COLO668 (cell line): ENCODE data around the gene WDR4.
"Not testable (repeated sequence)": the region's sequence is repeated elsewhere in the genome, so short reads cannot be mapped to it uniquely, and the experiment has no call there.

Source experiments
- DNase-seq: peaks from one replicate; lab custom pipeline; 2025; ENCODE audit not compliant: unreplicated experiment; lab: John Stamatoyannopoulos, UW

WDR4 gene

DNA sequence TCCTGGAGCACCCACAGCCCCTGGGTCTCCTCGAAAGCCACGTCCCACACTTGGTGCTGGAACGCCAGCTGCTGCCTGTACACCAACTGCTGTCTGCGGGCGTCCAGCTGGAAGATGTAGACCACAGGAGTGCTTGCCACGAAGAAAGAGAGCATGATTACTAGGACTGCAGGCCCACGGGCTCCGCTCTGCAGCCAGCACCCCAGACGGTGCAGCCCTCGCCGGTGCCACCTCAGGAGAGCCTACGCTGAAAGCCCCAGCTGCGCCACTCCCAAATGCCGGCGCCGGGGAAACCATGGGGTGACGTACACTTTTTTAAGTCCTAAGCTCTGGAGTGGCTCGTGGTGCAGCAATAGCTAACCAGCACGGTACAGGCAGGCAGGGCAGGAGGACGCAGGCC lies 25.7 kb downstream of the WDR4 start:
- DNase-seq: no peak

GRCh38 chr21:42852925-42853570 lies 26.3 kb downstream of the WDR4 start:
- no peak for DNase-seq

DNA sequence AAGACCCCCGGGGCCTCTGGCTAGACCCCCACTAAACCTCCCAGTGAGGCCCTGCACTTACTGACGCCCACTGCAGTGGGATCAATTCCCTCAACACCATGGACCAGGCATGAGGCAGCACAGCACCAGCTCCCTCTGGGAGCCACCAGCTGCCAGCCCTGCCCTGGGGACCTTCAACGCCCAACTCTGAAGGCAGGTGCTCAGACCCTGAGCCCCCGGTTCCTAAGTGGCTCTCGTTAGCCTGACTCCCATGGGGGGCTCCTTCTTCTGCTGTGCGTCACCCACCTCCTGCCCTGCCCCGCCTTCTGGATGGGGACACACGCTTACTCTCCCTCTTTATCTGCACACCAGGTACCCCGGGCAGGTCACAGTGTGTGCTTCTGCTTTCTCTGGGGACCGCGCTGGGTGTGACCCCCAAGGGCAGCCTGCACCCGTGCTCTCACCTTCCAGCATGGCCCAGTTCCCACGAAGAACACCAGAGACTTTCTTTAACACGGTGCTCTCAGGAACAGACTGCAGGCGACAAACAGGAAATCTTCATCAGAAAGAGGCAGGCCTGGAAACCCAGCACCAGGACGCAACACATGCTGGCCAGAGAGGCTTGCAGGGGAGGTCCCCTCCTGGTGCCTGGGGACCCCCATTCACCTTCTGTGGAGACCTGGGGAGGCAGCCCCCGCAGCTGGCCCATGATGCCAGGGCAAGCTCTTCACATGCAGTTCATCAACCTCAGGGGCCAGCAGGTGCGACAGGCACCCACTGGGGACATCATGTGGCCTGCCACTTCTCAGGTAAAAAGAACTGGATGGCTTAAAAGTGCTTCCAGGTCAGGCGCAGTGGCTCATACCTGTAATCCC lies 27.3 kb downstream of the WDR4 start:
- no peak for DNase-seq

- peak; percentile 36 for DNase-seq
These were observed 28.4 kb downstream of the WDR4 start for GRCh38 chr21:42850866-42851391.

DNA sequence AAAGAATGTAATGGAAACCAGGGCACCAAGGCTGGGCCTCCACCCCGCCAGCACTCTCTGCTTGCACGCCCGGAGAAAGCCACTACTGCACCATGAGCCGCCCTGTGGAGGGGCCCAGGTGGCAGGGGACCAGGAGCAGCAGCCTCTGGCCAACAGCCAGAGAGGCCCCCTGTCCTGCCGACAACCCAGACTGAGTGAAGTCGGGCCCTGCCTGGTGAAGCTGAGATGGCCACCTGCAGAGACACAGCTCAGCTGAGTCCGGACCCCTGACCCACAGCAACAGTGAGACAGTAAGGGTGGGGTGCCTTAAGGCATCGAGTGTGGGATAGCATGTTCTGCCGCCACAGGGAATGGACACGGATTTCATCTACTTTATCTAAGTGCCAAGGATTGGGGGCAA lies 28.9 kb downstream of the WDR4 start:
- DNase-seq: no peak

- no peak for DNase-seq
These were observed 29.5 kb downstream of the WDR4 start for GRCh38 chr21:42849759-42850412.

DNA sequence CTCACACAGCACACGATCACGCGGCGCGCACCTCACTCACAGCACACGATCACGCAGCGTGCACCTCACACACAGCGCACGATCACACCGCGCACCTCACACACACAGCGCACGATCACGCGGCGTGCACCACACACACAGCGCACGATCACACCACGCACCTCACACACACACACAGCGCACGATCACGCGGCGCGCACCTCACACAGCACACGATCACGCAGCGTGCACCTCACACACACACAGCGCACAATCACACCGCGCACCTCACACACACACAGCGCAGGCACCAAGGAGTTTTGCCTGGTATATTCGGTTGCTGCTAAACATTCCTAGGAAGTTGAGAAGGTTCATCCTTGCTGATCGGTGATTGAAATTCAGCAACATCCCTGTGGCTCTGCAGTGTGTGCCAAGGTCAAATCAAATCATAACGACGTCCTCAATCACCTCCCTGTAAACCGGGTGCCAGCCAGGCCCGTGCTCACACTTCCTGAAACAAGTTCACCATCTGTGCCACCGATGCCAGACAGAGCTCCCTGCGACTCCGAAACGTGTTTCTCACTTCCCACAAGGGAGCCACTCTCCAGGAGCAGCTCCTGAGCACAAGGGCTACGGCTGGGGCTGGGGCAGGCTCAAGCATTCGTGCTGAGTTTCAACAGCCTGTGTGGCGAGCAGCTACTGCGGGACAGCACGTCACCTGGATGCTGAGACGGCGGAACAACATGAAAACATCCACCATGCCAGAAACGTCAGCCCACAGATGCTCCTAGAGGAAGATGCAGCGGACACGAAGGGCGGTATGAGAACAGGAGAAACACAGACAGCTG lies 30.2 kb downstream of the WDR4 start:
- no peak for DNase-seq

GRCh38 chr21:42848144-42848931 lies 31.0 kb downstream of the WDR4 start:
- not testable (repeated sequence) for DNase-seq

- no peak for DNase-seq
These were observed 31.6 kb downstream of the WDR4 start for GRCh38 chr21:42847726-42848125.

- no peak for DNase-seq
These were observed 32.2 kb downstream of the WDR4 start for GRCh38 chr21:42847051-42847707.

- no peak for DNase-seq
These were observed 33.1 kb downstream of the WDR4 start for GRCh38 chr21:42846221-42846620.

- DNase-seq: no peak
These were observed 33.9 kb downstream of the WDR4 start for GRCh38 chr21:42845296-42845965.

DNA sequence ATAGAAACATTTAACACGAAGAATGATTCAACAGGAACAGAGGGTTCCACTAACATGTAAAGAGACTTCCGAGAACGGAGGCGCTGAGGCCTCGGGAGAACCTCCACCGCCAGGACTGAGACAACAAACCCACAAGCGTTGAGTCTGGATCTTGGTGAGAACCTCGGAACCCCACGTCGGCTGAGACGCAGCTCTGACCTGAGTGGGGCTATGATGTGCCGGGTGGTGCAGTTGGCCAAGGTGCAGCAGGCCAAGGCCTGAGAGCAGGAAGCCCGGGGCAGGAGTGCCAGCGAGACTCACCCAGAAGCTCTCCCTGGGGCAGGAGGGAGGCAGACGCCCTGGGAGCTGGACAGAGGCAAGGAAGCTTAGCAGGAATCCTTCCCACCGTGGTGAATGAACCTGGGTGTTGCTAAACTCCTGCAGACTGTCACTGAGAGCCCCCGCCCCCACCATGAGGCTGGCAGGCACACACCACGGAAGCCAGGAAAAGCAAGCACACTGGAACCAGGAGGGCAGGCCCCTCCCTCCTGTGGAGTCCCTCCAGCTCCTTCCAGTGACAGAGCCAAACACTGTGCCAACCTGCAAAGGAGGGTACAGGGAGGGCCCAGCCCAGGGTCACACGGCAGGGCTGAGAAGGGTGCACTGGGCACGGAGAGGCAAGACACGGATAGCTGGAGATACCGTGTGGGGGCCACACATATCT lies 34.8 kb downstream of the WDR4 start:
- DNase-seq: no peak

DNA sequence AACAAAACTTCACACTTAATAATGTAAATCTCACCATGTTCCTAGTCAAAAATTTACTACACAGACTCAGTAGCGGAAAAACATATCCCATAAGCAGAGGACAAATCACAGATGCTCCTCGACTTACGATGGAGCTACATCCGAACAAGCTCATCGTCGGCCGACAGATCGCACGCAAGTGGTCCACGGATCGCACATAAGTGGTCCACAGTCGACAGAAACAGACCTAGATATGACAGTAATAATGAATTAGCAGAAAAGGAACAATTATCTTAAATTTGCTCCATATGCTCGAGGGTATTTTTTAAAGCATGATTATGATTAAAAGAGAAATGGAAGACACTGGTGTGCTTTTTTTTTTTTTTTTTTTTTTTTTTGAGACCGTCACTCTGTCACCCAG lies 36.3 kb downstream of the WDR4 start:
- DNase-seq: no peak

DNA sequence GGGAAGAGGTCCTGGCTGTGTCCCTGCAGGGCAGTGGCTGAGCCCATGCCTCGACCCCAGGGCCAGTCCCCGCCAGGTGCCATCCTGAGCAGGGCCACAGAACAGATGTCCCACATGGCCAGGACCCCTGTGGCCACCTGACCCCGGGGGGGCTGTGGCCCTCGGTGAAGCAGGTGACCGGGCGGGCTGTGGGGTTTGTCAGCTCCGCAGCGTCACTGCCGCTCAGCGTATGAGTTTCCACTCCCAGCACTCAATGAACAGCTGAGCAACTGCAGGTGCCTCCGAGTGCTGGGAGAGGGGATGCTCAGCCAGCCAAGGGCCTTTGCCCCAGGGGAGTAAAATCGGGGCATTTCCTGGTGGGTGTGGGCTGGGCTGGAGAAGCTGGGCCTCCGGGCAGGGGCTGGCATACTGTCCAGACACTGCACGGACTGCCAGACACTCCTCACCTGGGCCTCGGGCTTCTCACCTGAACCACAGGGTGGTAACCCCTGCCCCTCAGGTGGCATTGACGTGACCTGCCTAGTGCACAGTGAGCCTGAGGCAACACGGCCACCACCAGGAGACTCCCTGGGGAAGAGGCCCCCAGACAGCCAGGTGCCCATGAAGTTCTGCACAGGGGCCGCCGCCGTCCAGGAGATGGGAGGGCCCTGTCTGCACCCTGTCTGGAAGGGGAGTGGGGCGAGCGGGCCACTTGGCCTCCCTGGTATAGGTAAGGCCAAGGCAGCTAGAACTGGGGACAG lies 37.3 kb downstream of the WDR4 start:
- not testable (repeated sequence) for DNase-seq

DNA sequence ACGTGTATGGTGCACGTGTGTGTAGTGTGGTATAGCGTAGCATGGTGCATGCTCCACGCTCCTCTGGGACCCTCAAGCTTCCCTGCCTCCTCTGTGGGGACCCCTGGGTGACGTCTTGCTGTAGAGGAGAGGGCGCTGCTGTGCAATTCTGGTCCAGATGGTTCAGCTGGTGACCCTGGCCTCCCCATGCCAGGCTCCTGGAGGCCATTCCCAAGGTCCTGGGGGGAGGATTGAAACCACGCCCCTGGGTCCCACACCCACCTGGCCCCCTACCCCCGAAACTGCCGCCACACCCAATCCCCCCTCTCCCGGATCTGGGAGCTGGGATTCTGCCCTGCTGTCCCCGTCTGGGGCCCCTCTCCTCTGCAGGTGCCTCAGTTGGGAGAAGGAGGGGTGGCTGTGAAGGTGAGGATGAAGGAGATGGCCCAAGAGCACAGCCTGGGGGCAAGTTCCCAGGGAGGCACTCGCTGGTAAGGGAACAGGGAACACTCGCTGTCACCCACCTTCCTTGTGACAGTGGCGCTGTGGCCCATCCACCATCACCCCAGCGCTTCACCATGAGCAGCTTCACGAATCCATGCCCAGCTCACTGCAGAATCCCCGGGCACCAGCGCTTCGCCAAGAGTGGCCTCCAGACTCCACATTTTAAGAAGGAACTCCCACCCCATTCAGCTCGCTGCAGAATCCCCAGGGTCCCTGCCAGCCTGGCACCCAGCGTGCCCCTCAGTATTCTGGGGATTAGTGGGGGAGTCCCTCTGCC lies 38.0 kb downstream of the WDR4 start:
- no peak for DNase-seq
